ENCODE data around the gene KLHL30.

KLHL30 gene

GRCh38 chr2:238183821-238184220 is 45.4 kb downstream of the KLHL30 start:
- no peak for DNase-seq (ENCODE audit: low read depth)

- DNase-seq (ENCODE audit: low read depth): no peak
Measured at GRCh38 chr2:238187618-238188548, 49.4 kb downstream of the KLHL30 start.

- no peak for DNase-seq (ENCODE audit: low read depth)
Measured at GRCh38 chr2:238190445-238190844, 52.0 kb downstream of the KLHL30 start.
